NCI-H748 treated with DMSO at 0.1 percent for 48 hours (cell line): Measurements from ENCODE around the gene IL11RA.

Source experiments
- DNase-seq: peaks from one replicate; lab custom pipeline; 2025; lab: John Stamatoyannopoulos, UW

Gene IL11RA

DNA sequence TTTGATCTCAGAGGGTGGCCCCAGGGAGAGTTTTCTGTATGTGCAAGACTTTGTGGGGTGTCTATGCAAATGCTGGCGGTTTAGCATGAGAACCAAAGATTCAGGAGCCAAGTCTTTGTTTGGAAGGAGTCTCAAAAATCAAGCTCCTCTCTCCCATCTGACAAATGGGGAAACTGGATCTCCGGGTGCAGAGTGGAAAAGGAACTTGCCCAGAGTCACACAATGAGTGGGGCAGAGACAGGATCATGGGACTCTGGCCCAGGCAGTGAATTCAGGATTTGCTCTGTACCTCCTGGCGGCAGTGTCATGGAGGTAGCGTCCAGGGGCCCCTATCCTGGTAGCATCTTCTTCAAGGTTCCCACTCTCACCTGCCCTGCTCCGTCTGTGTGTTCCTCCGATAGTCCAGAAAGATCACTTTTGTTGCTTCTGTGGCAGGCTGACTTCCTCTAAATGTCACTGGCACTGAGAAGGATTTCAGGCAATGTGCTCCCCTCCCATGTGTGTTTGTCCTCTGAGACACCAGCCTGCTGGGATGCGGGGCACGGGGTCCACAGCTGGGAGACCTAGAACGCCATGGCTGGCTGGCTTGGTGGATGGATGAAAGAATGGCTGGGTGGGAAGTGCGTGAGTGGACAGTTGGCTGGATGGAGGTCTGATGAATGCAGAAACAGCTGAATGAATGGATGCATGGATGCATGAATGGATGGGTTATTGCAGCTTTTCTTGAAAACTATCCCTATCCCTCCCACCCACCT is 35.5 kb downstream of the IL11RA start:
- DNase-seq = no peak

DNA sequence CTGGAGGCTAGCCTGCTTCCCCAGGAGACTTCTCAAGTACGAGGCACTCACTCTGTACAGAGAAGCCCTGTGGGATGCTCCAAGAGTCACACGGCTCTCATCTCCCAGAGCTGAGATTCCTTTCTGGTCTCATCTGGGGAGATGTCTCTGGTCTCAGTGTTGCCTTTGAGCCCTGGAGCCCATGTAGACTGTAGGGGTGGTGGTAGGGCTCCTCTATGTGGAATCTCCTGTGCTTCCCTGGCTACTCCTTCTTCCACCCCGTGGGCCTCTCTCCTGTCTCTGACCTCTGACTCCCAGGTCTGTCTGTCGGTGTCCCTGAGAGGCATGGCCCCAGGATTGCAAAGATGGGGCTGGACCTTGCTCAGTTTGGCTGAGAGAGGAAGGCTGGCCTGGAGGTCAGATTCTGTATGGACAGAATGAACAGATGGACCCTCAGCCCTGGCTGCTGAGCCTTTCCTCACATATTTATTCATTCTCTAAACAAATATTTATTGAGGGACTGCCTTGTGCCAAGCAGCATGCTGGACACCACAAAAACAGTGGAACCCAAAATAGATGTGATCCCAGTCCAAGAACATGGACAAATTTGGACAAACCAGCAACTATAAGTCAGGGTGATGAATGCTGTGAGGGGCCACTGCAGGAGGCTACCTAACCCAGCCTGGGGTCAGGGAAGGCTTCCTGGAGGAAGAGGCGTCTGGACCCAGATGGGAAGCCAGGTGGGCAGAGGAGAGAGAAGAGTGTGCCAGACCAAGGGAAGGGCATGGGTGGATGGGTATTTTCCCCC is 36.5 kb downstream of the IL11RA start:
- DNase-seq = no peak

DNA sequence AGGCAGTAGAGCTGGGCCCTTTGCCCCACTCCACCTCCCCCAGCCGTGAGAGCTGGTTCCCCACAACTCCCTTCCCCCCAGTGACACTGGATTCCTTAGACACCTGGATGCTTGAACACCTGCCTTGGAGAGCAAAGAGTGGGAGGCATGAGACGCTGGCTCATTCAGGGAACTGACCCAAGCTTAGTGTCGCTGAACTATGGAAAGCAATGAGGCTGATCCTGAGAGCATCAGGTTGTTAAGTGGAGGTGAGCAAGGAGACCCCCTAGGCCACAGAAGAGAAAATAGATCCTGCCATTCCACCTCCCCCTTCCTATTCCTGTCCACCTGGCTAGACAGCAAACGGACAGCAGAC is 37.1 kb downstream of the IL11RA start:
- no peak for DNase-seq

DNA sequence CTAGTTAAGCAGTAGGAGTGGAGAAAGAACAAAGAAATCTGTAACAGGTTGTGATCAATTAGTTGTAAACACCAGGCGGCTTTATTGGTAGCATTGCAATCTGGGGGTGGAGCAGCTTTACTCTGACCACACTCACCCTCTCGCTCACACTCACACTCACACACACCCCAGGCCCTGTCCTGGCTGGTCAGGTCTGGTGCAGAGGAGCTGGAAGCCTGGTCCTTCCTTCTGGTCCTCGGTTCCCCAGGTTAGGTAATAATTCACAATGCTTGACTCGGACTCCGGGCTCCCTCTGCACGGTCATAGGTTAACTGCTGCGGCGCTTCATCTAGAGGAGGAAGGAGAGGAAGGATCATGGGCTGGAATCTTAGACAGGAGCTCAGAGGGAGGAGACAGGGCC is 37.5 kb downstream of the IL11RA start:
- DNase-seq = no peak

DNA sequence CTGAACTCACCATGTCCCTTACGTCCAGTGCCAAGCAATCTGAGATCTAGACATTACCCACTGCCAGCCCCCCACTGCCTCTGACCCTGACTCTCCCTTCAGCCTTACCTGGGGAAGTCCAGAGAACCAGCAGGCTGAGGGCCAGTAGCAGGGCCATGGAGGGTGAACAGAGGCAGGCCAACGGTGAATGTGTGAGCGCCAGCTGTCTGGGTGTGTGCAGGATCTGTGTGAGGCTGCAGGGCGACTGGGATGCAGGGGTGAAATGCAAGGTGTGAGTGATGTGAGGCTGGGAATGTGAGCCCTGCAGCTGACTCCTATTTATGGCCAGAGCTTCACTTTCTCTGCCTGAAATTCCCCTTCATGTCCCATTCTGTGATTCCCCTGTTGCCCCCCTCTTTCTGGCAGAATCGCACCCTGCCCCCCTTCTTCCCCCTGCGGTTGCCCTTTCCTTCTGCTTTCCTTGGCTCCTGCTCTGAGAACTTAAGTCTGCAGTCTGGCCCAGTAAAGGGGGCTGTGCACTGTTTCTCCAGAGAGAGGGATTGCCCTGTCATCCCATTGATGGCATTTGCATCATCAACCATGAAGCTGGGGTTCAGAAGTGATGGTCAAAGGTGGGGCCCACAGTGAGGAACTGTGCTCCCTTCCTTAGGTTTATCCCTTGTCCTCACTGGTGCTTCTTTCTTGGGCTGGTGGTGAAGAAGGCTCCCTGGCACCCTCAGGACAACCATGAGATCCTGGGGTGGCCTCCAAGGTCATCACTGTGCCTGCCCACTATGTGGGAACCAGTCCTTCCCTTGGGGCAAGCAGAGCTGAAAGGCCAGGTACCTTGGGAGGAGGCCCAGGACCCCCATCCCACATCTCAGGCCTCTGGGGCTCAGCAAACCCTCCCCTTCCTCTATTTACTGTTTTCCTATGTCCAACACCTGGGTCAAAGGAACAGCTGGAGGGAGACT is 39.3 kb downstream of the IL11RA start, which contains the start of gene CCL19:
Gene CCL19, minus strand, starts transcription at position 294 of the 953 bp plus-strand sequence. Its CDS starts 137 bp downstream, at position 157.
- DNase-seq = no peak

DNA sequence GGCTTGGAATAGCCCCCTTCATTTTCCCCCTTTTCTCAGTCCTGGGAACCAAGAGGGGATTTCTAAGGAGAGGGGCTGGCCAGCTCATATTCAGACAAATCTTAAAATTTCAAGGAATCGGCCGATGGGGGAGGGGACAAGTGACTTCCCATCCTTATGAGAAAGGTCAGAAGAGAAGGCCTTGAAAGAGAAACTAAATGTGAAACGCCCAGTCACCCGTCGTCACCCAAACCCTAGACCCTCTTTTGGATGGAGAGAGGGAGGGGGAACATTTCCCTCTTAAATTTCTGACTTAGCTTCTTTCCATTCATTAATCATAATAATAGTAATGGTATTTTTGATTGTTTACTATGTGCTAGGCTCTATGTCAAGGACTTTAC is 39.9 kb downstream of the IL11RA start:
- no peak for DNase-seq

DNA sequence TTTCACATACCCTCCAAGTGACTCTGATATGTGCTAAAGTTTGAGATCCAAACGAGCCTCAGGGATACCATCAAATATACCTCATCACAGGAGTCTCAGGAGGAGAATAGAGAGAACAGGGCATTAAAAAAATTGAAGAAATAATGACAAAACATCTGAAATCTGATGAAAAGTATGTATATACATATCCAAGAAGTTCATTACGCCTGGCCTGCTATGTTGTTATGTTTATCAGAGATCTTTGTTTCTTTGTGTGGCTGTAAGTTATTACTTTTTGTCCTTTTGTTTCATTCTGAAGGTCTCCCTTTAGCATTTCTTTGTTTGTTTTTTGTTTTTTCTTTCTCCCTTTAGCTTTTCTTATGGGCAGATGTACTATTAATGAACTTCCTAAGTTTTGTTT is 41.6 kb downstream of the IL11RA start:
- DNase-seq = no peak

DNA sequence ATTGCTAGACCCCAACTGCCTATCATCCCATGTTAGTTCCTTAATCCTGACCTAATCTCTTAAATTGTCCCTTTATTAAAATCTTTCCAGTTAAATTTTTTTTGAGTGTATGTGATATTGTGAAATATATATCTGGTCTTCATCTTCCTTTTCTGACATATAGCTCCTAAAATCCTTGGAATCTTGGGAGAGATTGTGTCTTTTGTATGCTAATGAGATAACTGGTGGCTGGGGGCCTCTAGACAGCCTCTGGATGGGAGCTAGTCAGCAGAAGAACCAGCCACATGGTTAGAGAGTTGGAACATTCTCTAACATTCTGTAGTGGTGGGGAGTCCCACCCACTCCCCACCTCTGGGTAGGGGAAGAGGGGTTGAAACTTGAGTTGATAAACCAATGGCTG is 42.8 kb downstream of the IL11RA start:
- no peak for DNase-seq

DNA sequence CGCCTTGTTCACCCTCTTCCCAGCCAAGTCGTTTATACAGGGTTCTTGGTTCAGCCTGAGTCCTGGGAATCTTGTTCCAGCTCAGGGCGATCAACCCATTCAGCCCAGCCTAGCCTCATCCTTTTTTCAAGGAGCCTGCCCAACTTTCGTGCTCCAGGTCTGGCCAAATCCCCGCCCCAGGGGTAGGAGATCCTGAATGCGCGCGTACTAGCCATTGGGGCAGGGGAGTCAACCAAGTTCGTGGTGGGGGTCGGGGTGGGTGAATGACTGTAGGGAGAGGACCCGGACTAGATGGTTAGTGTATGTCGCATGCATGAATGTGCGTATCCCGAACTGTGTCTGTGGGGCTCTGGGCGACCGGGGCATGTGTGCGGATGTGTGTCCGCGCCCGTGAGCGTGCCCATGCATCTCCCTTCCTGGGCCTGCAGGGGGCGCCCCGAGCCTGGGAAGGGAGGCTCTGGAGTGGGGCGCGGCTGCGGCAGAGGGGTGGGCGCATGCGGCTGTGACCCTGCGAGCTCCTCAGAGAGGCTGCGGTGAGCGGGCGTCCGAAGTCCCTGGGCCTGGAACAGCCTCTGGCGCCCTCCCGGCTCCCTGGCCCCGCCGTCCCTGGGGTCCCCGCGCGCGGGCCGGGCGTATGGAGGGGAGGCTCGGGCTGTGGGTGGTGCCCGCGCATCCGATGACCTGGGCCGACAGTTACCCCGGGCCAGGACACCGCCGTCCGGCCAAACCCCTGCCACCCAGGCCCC is 49.2 kb downstream of the IL11RA start:
- peak; percentile 52 for DNase-seq

DNA sequence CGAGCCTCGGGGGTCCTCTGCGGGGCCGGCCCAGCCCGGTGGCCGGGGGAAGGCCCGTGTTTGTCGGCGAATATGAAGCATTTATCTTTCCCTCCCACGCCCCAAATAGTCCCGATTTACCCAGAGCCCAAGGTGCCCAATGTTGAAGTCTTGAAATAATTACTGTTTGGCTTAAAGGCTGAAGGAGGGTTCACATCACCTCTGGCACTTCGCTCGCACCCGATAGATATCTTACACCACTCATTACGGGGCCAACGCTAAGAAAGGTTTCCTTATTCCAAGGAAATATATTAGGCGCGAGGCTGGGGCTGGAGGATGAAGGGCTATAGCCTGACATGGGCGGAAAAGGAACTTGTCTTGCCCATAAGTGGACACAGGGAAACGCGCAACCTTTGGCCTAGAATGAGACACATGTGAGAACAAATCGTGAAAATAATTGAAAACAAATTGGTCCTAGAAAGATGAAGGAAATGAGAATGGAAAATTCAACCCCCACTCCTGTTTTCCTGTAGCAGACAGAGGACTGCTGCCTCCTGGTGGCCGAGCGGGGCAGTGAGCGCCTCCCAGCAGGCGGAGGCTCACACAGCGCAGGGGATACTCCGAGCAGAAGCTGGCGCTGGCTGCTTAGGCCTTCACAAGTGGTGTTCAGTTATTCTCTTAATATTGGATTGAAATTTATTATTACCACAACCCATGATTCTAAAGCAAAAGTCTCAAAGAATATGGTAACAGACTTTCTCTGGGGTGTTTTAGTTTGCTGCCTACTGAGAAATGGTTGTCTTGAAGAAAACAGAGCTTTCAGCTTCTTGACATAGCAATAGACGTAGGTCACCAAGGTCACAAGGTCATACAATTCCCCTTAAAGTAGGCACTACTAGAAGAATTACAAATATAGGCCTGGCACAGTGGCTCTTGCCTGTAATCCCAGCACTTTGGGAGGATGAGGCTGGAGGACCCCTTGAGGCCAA is 50.1 kb downstream of the IL11RA start:
- peak; percentile 69 for DNase-seq

DNA sequence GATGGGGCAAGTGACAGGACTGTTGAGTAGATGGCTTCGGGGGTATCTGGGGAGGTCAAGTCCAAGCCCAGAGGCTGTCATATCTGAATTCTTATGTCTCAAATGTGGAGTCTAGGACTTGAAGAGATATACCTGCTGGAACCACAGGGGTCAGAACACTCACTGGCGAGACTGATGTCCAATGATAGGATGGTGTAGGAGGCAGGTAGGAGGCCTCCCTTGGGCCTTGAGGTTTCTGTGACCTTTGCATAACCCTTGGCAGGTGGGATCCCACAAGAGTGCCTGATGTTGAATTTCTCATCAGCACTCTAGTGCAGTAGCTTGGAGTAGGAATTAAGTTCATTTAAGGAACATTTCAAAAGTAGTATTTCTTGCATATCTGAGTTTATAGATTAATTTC is 55.1 kb downstream of the IL11RA start:
- DNase-seq = no peak

DNA sequence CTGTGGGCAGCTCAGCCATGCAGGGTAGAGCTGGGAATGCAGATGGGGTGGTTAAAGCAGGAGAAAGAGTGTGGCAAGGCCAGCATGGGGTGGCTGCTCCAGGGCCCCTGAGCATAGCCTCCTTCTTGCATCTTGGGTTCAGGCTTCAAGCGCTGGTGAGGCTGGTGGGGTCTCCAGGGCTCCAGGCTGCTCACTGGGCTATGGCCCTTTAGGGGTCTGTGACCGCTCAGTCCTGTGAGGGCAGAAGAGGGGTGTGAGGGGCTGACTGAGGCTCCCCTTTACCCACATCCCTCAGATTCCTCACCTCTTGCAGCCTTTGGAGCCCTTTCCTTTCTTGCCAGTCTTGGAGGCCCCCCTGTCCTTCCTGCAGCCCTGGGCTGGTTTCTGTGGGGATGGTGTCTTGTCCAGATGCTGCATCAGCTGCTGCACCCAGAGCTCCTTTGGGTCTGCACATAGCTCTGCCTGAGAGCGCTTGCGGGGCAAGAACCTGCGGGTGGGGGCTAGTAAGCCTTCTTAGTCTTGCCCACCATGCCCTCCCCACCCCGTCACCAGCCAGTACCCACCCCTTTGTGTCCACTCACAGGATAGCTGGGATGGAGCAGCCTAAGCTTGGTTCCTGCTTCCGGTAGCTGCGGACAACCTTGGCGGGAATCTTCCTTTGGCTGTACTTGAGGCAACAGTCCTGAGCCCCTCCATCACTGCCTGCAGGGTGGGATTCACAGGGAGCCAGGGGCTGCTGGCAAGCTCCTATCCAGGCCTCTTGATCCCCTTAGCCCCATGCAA is 57.4 kb downstream of the IL11RA start:
- DNase-seq = no peak

DNA sequence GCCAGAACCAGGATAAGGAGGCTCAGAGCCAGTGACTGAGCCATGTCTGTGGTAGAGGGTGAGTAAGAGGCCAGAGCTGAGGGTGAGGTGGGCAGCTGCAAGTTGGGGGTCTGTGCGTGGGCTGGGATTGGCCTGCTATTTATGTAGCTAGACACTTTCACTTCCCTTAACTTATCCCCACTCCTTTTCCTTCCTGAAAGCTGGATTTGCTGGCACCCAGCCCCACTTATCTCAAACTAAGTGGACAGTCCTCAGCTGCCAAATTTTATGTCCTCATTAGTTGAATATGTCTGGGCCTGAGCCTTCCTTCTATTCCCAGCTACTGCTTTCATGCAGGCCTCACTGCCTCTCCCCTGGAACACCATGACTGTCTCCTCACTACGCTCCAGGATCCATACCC is 58.0 kb downstream of the IL11RA start, which contains the start of gene CCL21:
Gene CCL21, minus strand, starts transcription at position 114 of the 400 bp plus-strand sequence. Its CDS starts 70 bp downstream, at position 44.
- no peak for DNase-seq
